Measurements from ENCODE around the gene IGFBP5.

DNA sequence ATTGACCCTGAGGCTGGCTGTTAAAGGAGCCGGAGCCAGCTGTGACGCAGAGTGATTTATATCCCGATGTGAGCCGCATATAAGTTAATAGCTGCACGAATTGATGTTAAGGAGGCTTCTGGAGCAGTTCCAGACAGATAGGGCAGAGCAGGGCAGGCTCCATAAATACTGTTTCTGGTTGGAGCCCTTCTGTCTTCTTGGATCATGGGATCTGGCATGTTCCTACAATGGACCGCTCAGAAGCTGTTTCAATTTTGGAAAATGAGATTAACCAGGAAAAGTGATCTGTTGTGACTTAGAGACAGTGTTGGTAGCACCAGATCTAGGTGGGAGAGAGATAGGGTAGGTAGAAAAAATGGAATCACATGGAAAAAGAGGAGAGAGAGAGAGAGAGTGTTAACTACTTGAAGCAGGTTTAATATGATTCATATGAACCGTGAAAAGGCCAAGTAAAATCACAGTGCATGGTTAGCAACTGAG lies 4.8 kb upstream of the IGFBP5 start:
- TF ChIP-seq, protein P1, sequence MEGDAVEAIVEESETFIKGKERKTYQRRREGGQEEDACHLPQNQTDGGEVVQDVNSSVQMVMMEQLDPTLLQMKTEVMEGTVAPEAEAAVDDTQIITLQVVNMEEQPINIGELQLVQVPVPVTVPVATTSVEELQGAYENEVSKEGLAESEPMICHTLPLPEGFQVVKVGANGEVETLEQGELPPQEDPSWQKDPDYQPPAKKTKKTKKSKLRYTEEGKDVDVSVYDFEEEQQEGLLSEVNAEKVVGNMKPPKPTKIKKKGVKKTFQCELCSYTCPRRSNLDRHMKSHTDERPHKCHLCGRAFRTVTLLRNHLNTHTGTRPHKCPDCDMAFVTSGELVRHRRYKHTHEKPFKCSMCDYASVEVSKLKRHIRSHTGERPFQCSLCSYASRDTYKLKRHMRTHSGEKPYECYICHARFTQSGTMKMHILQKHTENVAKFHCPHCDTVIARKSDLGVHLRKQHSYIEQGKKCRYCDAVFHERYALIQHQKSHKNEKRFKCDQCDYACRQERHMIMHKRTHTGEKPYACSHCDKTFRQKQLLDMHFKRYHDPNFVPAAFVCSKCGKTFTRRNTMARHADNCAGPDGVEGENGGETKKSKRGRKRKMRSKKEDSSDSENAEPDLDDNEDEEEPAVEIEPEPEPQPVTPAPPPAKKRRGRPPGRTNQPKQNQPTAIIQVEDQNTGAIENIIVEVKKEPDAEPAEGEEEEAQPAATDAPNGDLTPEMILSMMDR (IDR thresholded peaks at IDR 0.05) = no peak
- TF ChIP-seq EZH2phosphoT487 (IDR thresholded peaks at IDR 0.05) = no peak
- no peak for TF ChIP-seq EZH2 (IDR thresholded peaks at IDR 0.05)
